SKM-1 treated with dmso at 0.1 percent for 144 hours (cell line): Measurements from ENCODE around the gene NKG7.
A peak's percentile ranks its signal among the peaks of the same experiment; 100 is the strongest.
"Not testable (repeated sequence)": the region's sequence is repeated elsewhere in the genome, so short reads cannot be mapped to it uniquely, and the experiment has no call there.

Source experiments
- DNase-seq: peaks from one replicate; lab custom pipeline; 2025; ENCODE audit not compliant: unreplicated experiment; lab: John Stamatoyannopoulos, UW

The NKG7 gene

GRCh38 chr19:51372649-51373504, at the start of gene NKG7:
NKG7 (minus strand) TSS chr19:51372654; CDS start chr19:51372535, 119 bp downstream.
- peak; percentile 32 for DNase-seq

- peak; percentile 56 for DNase-seq
These were observed 49.6 kb upstream of the NKG7 start for GRCh38 chr19:51422053-51422448.

GRCh38 chr19:51421229-51422052, 49.0 kb upstream of the NKG7 start:
- DNase-seq = no peak

GRCh38 chr19:51420511-51420910, 48.1 kb upstream of the NKG7 start:
- DNase-seq = not testable (repeated sequence)

GRCh38 chr19:51418707-51419106, 46.3 kb upstream of the NKG7 start:
- DNase-seq = no peak

GRCh38 chr19:51417810-51418157, 45.3 kb upstream of the NKG7 start:
- peak; percentile 34 for DNase-seq

- DNase-seq = peak; percentile 63
These were observed 44.8 kb upstream of the NKG7 start, which contains the start of gene SIGLEC10 for GRCh38 chr19:51417107-51417809. SIGLEC10 (minus strand) TSS chr19:51417642; CDS start chr19:51417581, 61 bp downstream.

GRCh38 chr19:51416422-51416821, 44.0 kb upstream of the NKG7 start:
- DNase-seq = not testable (repeated sequence)

- DNase-seq = no peak
These were observed 42.7 kb upstream of the NKG7 start for GRCh38 chr19:51415187-51415586.

GRCh38 chr19:51410950-51411748, 38.7 kb upstream of the NKG7 start:
- no peak for DNase-seq

- peak; percentile 68 for DNase-seq
These were observed 35.2 kb upstream of the NKG7 start for GRCh38 chr19:51407511-51408131.

GRCh38 chr19:51402117-51402516, 29.7 kb upstream of the NKG7 start:
- no peak for DNase-seq

- DNase-seq = not testable (repeated sequence)
These were observed 27.5 kb upstream of the NKG7 start for GRCh38 chr19:51399936-51400335.

- DNase-seq = no peak
These were observed 26.8 kb upstream of the NKG7 start for GRCh38 chr19:51399231-51399630.

GRCh38 chr19:51398096-51398704, 25.7 kb upstream of the NKG7 start:
- DNase-seq = peak; percentile 33

- not testable (repeated sequence) for DNase-seq
These were observed 25.0 kb upstream of the NKG7 start for GRCh38 chr19:51397453-51397852.

GRCh38 chr19:51396175-51396574, 23.7 kb upstream of the NKG7 start:
- no peak for DNase-seq

GRCh38 chr19:51394050-51394836, 21.8 kb upstream of the NKG7 start:
- peak; percentile 85 for DNase-seq

- no peak for DNase-seq
These were observed 20.2 kb upstream of the NKG7 start for GRCh38 chr19:51392701-51393100.
